OCI-LY7 (cell line): ENCODE data around the gene RPL36A.

ENCODE experiments used
- CTCF ChIP-seq: fragments of 200-600 bp; sonication (generic); conservative IDR thresholded peaks from 2 replicates; pipeline ENCODE4 v1.5.1; 2014; ENCODE audit warnings: mild to moderate bottlenecking, antibody characterized with exemption, low read length, moderate library complexity, mixed read lengths
- EZH2phosphoT487 ChIP-seq: fragments of 200-600 bp; sonication (generic); IDR thresholded peaks from 2 replicates; pipeline ENCODE4 v1.6.1; 2018; ENCODE audit warnings: low read depth, borderline replicate concordance, mild to moderate bottlenecking, mixed run types, antibody characterized with exemption, low read length, moderate library complexity, mixed read lengths

DNA sequence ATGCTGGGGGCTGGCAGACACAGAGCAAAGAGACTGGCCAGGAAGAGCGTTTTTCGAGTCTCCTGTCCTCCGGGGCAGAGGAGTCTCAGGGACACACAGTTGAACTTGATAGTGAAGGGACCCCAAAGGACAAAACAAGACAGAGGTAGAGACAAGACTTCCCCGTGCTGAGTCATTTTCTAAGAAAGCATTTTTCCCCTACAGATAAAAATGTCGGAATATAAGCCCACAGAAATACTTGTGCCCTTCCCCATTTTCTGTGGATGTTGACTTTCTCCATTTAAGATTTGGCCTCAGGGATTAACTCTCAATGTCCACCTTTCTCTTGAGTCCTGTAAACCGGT lies 4.3 kb upstream of the RPL36A start:
- no peak for TF ChIP-seq CTCF
- no peak for TF ChIP-seq EZH2phosphoT487
